Stomach (tissue), 9 donors: ENCODE results near the gene RABEP2. TPM values are rescaled to one million over a fixed set of nuclear protein-coding genes. Genes with fewer than 3 reads are reported as not detected.
A peak's percentile ranks its signal among the peaks of the same experiment; 100 is the strongest.

Experiments used
- DNase-seq, 2 donors: peaks; one replicate each; pipeline versions ENCODE4 v3.0.0 to v3.0.0-alpha.2; 2013 to 2019
- H3K27ac ChIP-seq, 5 donors: fragments of 200-600 bp in 4 of 5; sonication (generic) in 4 of 5; one replicate each; pipeline ENCODE4 v1.5.1; 2013 to 2019; ENCODE audit warnings: mild to moderate bottlenecking in 1 of 5, moderate library complexity in 1 of 5
- H3K27me3 ChIP-seq, 3 donors: fragments of 200-600 bp; sonication (generic); one replicate each; pipeline ENCODE4 v1.5.1; 2017 to 2019; ENCODE audit warnings: mixed run types in 1 of 3
- H3K36me3 ChIP-seq, 4 donors: fragments of 200-600 bp; sonication (generic); 1 replicate in 3 of 4; 2 replicates in 1 of 4; pipeline ENCODE4 v1.5.1; 2016 to 2019
- H3K4me1 ChIP-seq, 4 donors: fragments of 200-600 bp; sonication (generic); one replicate each; pipeline ENCODE4 v1.5.1; 2016 to 2019
- H3K4me3 ChIP-seq, 4 donors: fragments of 200-600 bp; sonication (generic) in 3 of 4; one replicate each; pipeline ENCODE4 v1.5.1; 2016 to 2019; ENCODE audit warnings: mild to moderate bottlenecking in 1 of 4
- H3K9me3 ChIP-seq, 4 donors: fragments of 200-600 bp; sonication (generic); one replicate each; pipeline ENCODE4 v1.5.1; 2016 to 2019
- EP300 ChIP-seq: sonication (generic); formaldehyde crosslinking; IDR thresholded peaks from one replicate; pipeline ENCODE4 v1.6.1; 2017; ENCODE audit warnings: antibody characterized with exemption
- POLR2A ChIP-seq, 4 donors: fragments of 450-650 bp; IDR thresholded peaks; one replicate each; pipeline ENCODE4 v1.6.1; 2016; ENCODE audit warnings: antibody characterized with exemption in 4 of 4, control low read depth in 2 of 4, mild to moderate bottlenecking in 1 of 4, moderate library complexity in 1 of 4
- POLR2AphosphoS5 ChIP-seq, 3 donors: sonication (generic); formaldehyde crosslinking; IDR thresholded peaks; one replicate each; pipeline ENCODE4 v1.6.1; 2016; ENCODE audit warnings: antibody characterized with exemption in 3 of 3
- WGBS, 5 donors: extraction: QIAGEN DNeasy Blood & Tissue Kit in 3 of 5; methylation state at CpG; one replicate each; pipeline versions ENCODE4 v1.1.5 to v1.1.7; 2013 to 2018; 5-methylcytosine and 5-hydroxymethylcytosine counted together
- intact Hi-C: fragments of 100-400 bp; cut with DNase I; formaldehyde crosslinking; loops from one replicate; pipeline ENCODE4 v1.15.1; 2023; ENCODE audit warnings: low total_unique reads
- polyA plus RNA-seq, 3 donors: library from polyadenylated mRNA; stranded (reverse); fragments of 200-250 nt; gene quantifications; one replicate each; pipeline ENCODE4 v1.2.3, GENCODE V29; 2013
- total RNA-seq, 5 donors: library from RNA; depleted of rRNA; stranded (reverse); fragments of >200 nt; gene quantifications; one replicate each; pipeline versions ENCODE4 v1.1.0 to v1.2.3, GENCODE V29; 2014 to 2016
- TF ChIP-seq, protein P1 (sequence below), 7 experiments: fragments of 450-650 bp in 4 of 7; fragments of 200-600 bp in 3 of 7; sonication (generic) in 3 of 7; IDR thresholded peaks; one replicate each; pipeline ENCODE4 v1.5.1; 2016 to 2019; ENCODE audit warnings: antibody characterized with exemption in 7 of 7, control low read depth in 2 of 7, mild to moderate bottlenecking in 1 of 7
- donor health status: healthy with polysubstance abuse.
- donor health status: Bipolar disorder and iron deficiency.
- donor health status: healthy.

The RABEP2 gene
- total and polyA plus RNA-seq, 8 donors: 20.3 to 350 (median 33.7) TPM

DNA sequence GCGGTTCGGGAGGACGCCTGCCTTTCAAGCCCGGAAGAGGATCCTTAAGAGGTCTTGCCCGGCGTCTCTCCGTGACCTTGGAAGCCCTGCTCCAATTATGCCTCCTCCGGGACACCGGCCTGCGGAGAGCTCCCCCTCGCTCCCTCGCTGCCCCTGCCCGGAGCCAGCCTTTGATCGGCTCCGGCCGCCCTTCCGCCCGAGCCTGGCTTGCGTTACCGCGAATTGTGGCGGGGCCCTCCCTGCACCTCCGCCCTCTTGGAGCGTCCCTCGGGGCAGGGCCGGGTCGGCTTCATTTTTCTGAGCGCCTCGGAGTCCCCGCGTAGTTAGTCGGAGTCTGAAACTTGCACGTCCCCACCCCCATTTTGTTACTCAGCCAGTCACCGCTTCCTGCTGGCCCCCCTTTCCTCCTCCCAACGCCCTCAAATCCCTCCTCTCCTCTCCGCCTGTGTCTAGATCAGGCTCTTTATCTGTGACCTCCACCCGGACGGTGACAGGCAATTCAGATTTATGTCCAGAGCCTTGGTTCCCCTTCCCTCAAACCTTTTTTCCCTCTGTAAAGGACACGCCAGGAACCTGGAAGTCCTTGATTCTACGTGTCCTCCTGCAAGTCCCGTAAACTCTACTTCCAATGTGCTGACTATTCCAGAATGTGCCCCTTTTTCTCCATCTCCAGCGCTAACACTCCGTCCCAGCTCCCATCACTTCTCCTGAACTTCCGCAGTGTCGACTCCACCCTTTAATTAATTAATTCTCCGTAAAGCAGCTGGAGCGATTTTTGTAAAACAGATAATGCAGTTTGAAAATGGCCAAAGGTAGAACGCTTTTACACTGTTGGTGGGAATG lies 569 bp upstream of the RABEP2 start:
- Histone ChIP-seq H3K27me3 (no peaks in the 10 kb centered on the region), H3K4me1 (peaks cover 4 to 31% (median 24%) of the 10 kb centered on the region in 4 donors), H3K27ac (peak overlapping the region; percentile 92 to 100 (median 98)), H3K9me3 (no peaks in the 10 kb centered on the region), H3K4me3 (peak overlapping the region; percentile 64 to 96 (median 66)), H3K36me3 (peaks cover 0 to 8% (median 6%) of the 10 kb centered on the region in 4 donors)
- TF ChIP-seq EP300 (no peak), POLR2AphosphoS5 (IDR thresholded peaks at IDR 0.05) (peak in 1 of 3 donors; percentile 6)
- peak; percentile 62 to 94 for DNase-seq
- WGBS, 5 donors: 0 to 2% (median 1%) methylated on average over 40 to 48 of the region's 48 CpGs
- intact Hi-C loops: no loop called here

DNA sequence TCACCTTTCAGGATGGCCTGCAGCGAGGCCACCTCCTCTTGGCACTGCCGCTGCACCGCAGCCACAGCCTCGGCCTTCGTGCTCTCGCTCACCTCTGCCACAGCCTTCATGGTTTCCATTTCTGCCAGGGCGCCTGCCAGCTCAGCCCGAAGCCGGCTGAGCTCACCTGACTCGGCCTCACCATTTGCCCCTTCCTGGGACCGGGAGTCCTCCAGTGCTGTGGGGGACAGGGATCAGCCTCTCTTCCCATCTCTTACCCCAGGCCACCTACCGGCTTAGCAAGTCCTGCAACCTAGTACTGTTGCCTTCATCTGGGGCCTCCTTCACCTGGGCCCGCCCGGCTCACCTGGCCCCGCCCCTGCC lies 658 bp downstream of the RABEP2 start:
- Histone ChIP-seq H3K27ac (peak overlapping the region; percentile 92 to 100 (median 98)), H3K27me3 (no peaks in the 10 kb centered on the region), H3K4me1 (peaks cover 4 to 31% (median 24%) of the 10 kb centered on the region in 4 donors), H3K4me3 (peak overlapping the region; percentile 64 to 96 (median 66)), H3K36me3 (peaks cover 1 to 19% (median 13%) of the 10 kb centered on the region in 4 donors), H3K9me3 (no peaks in the 10 kb centered on the region)
- DNase-seq: no peak
- peak in 1 of 3 donors; percentile 53 for TF ChIP-seq POLR2AphosphoS5 (IDR thresholded peaks at IDR 0.05)
- TF ChIP-seq POLR2A (IDR thresholded peaks at IDR 0.05): no peak
- TF ChIP-seq, protein P1, sequence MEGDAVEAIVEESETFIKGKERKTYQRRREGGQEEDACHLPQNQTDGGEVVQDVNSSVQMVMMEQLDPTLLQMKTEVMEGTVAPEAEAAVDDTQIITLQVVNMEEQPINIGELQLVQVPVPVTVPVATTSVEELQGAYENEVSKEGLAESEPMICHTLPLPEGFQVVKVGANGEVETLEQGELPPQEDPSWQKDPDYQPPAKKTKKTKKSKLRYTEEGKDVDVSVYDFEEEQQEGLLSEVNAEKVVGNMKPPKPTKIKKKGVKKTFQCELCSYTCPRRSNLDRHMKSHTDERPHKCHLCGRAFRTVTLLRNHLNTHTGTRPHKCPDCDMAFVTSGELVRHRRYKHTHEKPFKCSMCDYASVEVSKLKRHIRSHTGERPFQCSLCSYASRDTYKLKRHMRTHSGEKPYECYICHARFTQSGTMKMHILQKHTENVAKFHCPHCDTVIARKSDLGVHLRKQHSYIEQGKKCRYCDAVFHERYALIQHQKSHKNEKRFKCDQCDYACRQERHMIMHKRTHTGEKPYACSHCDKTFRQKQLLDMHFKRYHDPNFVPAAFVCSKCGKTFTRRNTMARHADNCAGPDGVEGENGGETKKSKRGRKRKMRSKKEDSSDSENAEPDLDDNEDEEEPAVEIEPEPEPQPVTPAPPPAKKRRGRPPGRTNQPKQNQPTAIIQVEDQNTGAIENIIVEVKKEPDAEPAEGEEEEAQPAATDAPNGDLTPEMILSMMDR (IDR thresholded peaks at IDR 0.05): peak in 3 of 7 experiments; percentile 12 to 39 (median 31)
- no peak for TF ChIP-seq EP300
- intact Hi-C loops: no loop called here
- 12 to 21% (median 17%) methylated on average over 6 to 15 of the region's 15 CpGs for WGBS, 5 donors

DNA sequence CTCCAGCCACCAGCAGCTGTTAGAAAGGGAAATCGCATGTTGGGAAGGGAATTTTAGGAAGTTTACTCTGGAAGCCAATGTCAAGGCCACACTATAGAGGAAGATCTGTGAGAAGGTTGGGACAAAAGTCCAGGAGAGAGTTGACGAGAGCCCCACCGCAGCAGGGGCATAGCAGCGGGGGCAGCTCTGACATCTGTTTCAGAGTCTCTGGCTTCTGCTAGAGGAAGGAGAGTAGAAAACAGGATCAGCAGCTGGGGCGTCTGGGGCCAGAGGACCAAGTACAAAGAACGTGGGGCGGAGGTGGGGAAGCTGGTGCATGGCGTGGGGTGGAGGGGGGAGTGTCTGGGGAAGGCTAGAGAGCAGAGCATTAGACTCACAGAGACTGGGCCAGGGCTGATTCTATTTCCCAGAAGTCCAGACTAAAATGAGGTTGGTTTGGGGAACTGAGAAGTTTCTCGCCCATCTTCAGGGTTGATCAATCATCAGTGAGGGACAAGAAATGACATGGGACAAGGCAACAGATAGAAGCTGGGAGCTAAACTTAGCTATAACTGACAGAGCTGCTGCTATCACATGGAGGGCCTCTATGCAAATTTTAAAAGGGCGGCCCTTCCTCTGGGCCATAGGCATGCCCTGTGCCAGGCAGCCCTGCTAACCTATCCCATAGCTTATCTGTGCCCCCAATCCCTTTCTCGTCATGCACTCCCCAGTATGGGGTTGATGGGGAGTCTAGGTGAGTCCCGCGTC lies 1.2 kb downstream of the RABEP2 start:
- WGBS, 5 donors: 35 to 53% (median 44%) methylated on average over 11 to 13 of the region's 13 CpGs
- peaks cover 7 to 24% (median 19%) of the 10 kb centered on the region in 4 donors for H3K36me3 ChIP-seq
- peak overlapping the region; percentile 92 to 100 (median 98) for H3K27ac ChIP-seq
- H3K27me3 ChIP-seq: no peaks in the 10 kb centered on the region
- no peaks in the 10 kb centered on the region for H3K9me3 ChIP-seq
- intact Hi-C loops: no loop called here
- peaks cover 4 to 31% (median 24%) of the 10 kb centered on the region in 4 donors for H3K4me1 ChIP-seq
- no peak for TF ChIP-seq POLR2A (IDR thresholded peaks at IDR 0.05)
- TF ChIP-seq, protein P1 (IDR thresholded peaks at IDR 0.05): no peak
- no peak for TF ChIP-seq POLR2AphosphoS5 (IDR thresholded peaks at IDR 0.05)
- TF ChIP-seq EP300: no peak
- peak; percentile 29 to 66 for DNase-seq
- H3K4me3 ChIP-seq: peak overlapping the region; percentile 64 to 96 (median 66)

DNA sequence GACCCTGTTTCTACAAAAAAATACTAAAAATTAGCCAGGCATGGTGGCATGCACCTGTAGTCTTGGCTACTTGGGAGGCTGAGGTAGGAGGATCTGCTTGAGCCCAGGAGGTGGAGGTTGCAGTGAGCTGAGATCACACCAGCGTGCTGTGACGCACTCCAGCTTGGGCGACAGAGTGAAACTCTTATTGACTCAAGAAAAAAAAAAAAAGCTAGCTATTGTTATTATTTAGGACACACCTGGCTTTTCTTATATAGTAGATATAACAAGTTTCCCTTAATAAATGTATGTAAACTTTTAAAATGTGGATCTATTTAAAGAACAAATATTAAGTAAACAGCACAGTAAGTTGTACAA lies 1.8 kb downstream of the RABEP2 start:
- H3K27me3 ChIP-seq: no peaks in the 10 kb centered on the region
- peak overlapping the region; percentile 65 to 99 (median 98) for H3K27ac ChIP-seq
- TF ChIP-seq, protein P1 (IDR thresholded peaks at IDR 0.05): no peak
- TF ChIP-seq POLR2A (IDR thresholded peaks at IDR 0.05) (no peak), POLR2AphosphoS5 (IDR thresholded peaks at IDR 0.05) (no peak), EP300 (no peak)
- H3K9me3 ChIP-seq: no peaks in the 10 kb centered on the region
- intact Hi-C loops: no loop called here
- peaks cover 4 to 31% (median 24%) of the 10 kb centered on the region in 4 donors for H3K4me1 ChIP-seq
- DNase-seq: peak in 1 of 2 donors; percentile 46
- peaks cover 13 to 30% (median 25%) of the 10 kb centered on the region in 4 donors for H3K36me3 ChIP-seq
- whole genome bisulfite sequencing, 5 donors: 27 to 82% (median 50%) methylated on average over 3 of the region's 3 CpGs
- H3K4me3 ChIP-seq: no peak overlapping the region
